GM13976 (cell line): Measurements from ENCODE around the gene SPACA5.

Experiments
- DNase-seq: peaks from one replicate; pipeline ENCODE4 v3.0.0; 2012; ENCODE audit warnings: low spot score
- CTCF ChIP-seq: IDR thresholded peaks from 2 replicates; pipeline ENCODE4 v1.5.1; 2012; ENCODE audit warnings: borderline replicate concordance, mild to moderate bottlenecking; ENCODE audit not compliant: insufficient read depth; ENCODE audit errors: extremely low read depth, missing control alignments, control extremely low read depth
- in situ Hi-C: fragments of 300-500 bp; cut with MboI; formaldehyde crosslinking; loops from one replicate; pipeline ENCODE4 v1.12.0; 2022; ENCODE audit warnings: low sequenced_read_pairs, mixed read lengths, inconsistent platforms; ENCODE audit not compliant: unreplicated experiment

SPACA5 gene

DNA sequence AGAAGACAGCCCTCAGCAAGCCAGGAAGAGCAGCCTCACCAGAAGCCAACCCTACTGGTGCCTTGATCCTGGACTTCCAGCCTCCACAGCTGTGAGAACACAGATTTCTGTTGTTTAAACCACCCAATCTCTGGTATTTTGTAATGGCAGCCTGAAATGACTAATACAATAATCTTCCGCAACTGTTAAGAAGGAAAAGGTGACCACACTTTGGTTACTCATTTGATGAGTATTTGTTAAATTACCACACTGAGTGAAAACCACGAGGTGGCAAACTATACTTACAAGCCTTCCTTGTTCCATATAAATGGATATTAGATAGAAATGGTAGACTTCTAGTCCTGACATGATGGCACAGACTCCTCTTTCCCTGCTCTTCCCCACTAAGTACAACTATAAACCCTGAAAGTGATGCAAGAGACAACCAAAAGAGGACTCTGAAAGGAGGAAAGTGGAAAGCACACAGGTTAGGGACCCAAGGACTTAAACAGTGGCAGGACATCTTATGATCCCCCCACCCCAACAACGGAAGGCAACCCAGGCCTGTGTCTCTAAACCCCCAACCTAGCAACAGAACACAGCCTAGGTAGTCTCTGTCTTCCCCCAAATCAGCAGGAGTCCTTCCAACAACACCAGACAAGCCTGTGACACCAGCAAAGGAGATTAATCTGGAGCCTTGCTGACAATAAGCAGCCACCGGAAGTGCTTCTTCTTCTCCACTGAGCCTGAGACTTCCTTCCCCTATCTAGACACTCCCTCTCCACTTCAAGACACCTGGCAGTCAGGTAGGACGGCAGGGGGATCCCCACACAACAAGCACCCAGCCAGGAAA, 15.3 kb upstream of the SPACA5 start:
- in situ Hi-C loops: loop anchor here (25.0 kb wide), 1 partner anchor 96 kb away; no protein-coding TSS in a partner anchor
- no peak for TF ChIP-seq CTCF
- DNase-seq: no peak

DNA sequence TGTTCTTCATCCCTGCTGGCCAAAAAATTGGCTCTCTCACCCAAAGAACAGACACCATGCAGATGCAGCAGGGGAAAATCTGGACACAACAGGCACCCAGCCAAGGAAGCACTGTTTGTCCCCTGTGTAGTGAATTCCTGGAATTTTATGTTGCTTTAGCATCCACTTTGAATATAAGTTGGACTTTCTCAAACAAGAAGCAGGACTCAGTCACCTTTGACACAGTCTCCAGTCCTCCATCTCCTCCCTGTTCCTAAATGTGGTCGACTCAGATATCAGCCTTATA, 14.8 kb upstream of the SPACA5 start:
- DNase-seq: no peak
- in situ Hi-C loops: loop anchor here (25.0 kb wide), 1 partner anchor 95 kb away; no protein-coding TSS in a partner anchor
- TF ChIP-seq CTCF: no peak

DNA sequence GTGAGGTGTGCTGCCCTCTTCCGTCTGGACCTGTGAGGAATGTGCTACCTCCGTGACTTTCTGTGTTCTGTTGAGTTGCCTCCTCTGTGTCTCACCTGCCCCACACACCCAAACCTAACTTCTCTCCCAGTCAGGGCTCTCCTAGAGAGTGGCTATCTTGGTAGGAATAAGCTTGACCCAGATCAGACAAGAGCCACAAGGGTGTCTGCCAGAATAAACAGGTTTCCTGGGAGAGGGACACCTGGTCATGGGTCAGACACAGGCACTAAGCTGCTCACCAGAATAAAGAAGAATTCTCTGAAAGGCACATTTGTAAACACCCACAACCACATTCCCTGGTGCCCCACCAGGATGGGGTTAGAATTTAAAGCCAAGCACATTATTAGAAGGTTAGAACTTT, 14.1 kb upstream of the SPACA5 start:
- no peak for DNase-seq
- no peak for TF ChIP-seq CTCF
- in situ Hi-C loops: loop anchor here (25.0 kb wide), 1 partner anchor 95 kb away; no protein-coding TSS in a partner anchor

DNA sequence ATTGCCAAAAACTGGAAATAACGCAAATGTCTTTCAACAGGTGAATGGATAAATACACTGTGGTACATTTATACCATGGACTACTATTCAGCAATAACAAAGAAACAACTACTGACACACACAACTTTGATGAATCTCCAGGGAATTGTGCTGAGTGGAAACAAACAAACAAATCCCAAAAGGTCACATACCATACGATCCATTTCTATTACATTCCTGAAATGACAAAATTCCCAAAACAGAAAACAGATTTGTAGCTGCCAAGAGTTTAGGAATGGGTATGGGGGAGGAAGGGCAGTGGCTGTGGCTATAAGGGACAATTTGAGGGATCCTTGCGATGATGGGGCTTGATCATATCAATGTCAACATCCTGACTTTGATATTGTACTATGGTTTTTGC, 5.5 kb upstream of the SPACA5 start:
- in situ Hi-C loops: no loop called here
- TF ChIP-seq CTCF: no peak
- DNase-seq: no peak

GRCh38 chrX:48002319-48002718, 4.5 kb upstream of the SPACA5 start:
- in situ Hi-C loops: no loop called here
- no peak for DNase-seq

DNA sequence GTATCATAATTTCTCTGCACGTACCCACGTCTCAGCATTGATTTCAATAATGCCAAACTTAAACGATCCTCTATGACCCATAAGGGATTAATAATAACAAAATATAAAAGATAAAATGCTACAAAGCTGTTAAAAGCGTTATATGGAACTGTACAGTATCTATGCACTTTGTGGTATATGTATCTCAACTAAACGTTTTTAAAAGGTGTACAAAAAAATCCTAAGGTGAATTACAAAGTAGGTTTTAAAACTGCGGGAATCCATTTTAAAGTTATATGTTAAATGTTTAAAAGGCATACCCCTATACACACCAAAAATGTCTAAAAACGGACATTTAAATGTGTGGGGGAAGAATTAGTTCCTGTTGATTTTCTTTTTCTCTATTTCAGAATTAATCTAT, 3.9 kb upstream of the SPACA5 start:
- no peak for TF ChIP-seq CTCF
- no peak for DNase-seq
- in situ Hi-C loops: no loop called here

More at GRCh38 chrX:48002319-48002718, 4.5 kb upstream of the SPACA5 start:
- TF ChIP-seq CTCF: no peak

GRCh38 chrX:48003367-48003757, 3.4 kb upstream of the SPACA5 start:
- DNase-seq: peak; percentile 25
- in situ Hi-C loops: no loop called here
- TF ChIP-seq CTCF: no peak
